GM12878 (cell line): ENCODE data around the gene TARDBP. TPM values are rescaled to one million over a fixed set of nuclear protein-coding genes. Genes with fewer than 3 reads are reported as not detected.
A peak's percentile ranks its signal among the peaks of the same experiment; 100 is the strongest.
"Not testable (repeated sequence)": the region's sequence is repeated elsewhere in the genome, so short reads cannot be mapped to it uniquely, and the experiment has no call there.

ENCODE experiments used
- ATAC-seq: fragments of 200-7000 bp; cut with Tn5 transposase; 3 replicates; pipeline ENCODE4 v1.9.1; 2020; ENCODE audit warnings: mild to moderate bottlenecking, moderate library complexity
- BruUV-seq: library from RNA; stranded (reverse); fragments of 400-500 nt; replicated peaks from 2 replicates; lab custom pipeline; 2021; lab: Mats Ljungman, UMichigan
- CTCF ChIA-PET: fragments of 300-600 bp; sonication (Branson Sonifier 250); formaldehyde crosslinking; extraction: SDS; loops from one replicate; lab custom pipeline; 2021; ENCODE audit warnings: inconsistent platforms; lab: Yijun Ruan, JAX
- POLR2A ChIA-PET: fragments of 350-600 bp; formaldehyde crosslinking; extraction: SDS; loops from one replicate; lab custom pipeline; 2021; ENCODE audit warnings: inconsistent platforms; lab: Charles Lee
- RAD21 ChIA-PET: fragments of 300-600 bp; sonication (Branson Sonifier 250); formaldehyde crosslinking; loops from one replicate; lab custom pipeline; 2023; ENCODE audit warnings: antibody characterized with exemption; ENCODE audit not compliant: unreplicated experiment; lab: Charles Lee
- SMC1A ChIA-PET: fragments of 300-600 bp; sonication (Branson Sonifier 250); formaldehyde crosslinking; loops from one replicate; lab custom pipeline; 2023; ENCODE audit not compliant: unreplicated experiment, uncharacterized antibody; lab: Charles Lee
- DNase-seq: peaks from one replicate; pipeline ENCODE4 v3.0.0-alpha.2; 2011; ENCODE audit warnings: low read depth, low spot score
- FAIRE-seq: peaks from 3 replicates; lab custom pipeline; 2011; peaks lifted over from hg19 to GRCh38; lab: Jason Lieb, UNC
- H2AFZ ChIP-seq: 2 replicates; pipeline ENCODE4 v1.6.0; 2011; ENCODE audit warnings: low read depth, low read length, control low read depth; ENCODE audit not compliant: control insufficient read depth
- H3K27ac ChIP-seq: 2 replicates; pipeline ENCODE4 v1.5.1; 2011; ENCODE audit warnings: control low read depth; ENCODE audit not compliant: control insufficient read depth, insufficient read depth
- H3K27me3 ChIP-seq, 2 experiments: replicated peaks in 1 of 2; 2 replicates each; pipeline versions ENCODE4 v1.6.0 to v1.6.1; 2011; ENCODE audit warnings: low read length in 1 of 2; ENCODE audit not compliant: control insufficient read depth in 2 of 2, insufficient read depth in 2 of 2
- H3K36me3 ChIP-seq, 2 experiments: 2 replicates each; pipeline ENCODE4 v1.5.1; 2011; ENCODE audit warnings: low read length in 1 of 2; ENCODE audit not compliant: control insufficient read depth in 2 of 2, insufficient read depth in 2 of 2
- H3K4me1 ChIP-seq: 2 replicates; pipeline ENCODE4 v1.6.1; 2011; ENCODE audit warnings: mild to moderate bottlenecking, low read length, moderate library complexity, mixed read lengths; ENCODE audit not compliant: control insufficient read depth, insufficient read depth
- H3K4me2 ChIP-seq: 2 replicates; pipeline ENCODE4 v1.6.0; 2011; ENCODE audit warnings: control low read depth; ENCODE audit not compliant: control insufficient read depth, insufficient read depth
- H3K4me3 ChIP-seq: fragments of 200-600 bp; sonication (generic); 2 replicates; pipeline ENCODE4 v1.5.1; 2016
- H3K79me2 ChIP-seq: 2 replicates; pipeline ENCODE4 v1.6.0; 2011; ENCODE audit warnings: low read length; ENCODE audit not compliant: control insufficient read depth, insufficient read depth
- H3K9ac ChIP-seq: 2 replicates; pipeline ENCODE4 v1.8.0; 2011; ENCODE audit warnings: low read length, control low read depth, mixed read lengths; ENCODE audit not compliant: control insufficient read depth, insufficient read depth
- H3K9me3 ChIP-seq: replicated peaks from 3 replicates; pipeline ENCODE4 v1.5.1; 2011; ENCODE audit warnings: mild to moderate bottlenecking, low read length; ENCODE audit not compliant: control insufficient read depth, insufficient read depth
- H4K20me1 ChIP-seq: 2 replicates; pipeline ENCODE4 v1.6.0; 2011; ENCODE audit not compliant: control insufficient read depth, insufficient read depth
- NKRF ChIP-seq: fragments of 450-650 bp; conservative IDR thresholded peaks from 2 replicates; pipeline ENCODE4 v1.6.1; 2017; ENCODE audit warnings: mild to moderate bottlenecking, moderate library complexity
- WGBS: methylation state at CpG from one replicate; pipeline ENCODE4 v1.1.6; 2016; ENCODE audit warnings: low lambda C conversion rate; ENCODE audit not compliant: insufficient replicate concordance, insufficient coverage; ENCODE audit errors: missing lambda C conversion rate; 5-methylcytosine and 5-hydroxymethylcytosine counted together
- in situ Hi-C: fragments of 300-500 bp; cut with MboI; formaldehyde crosslinking; loops from 9 replicates; pipeline ENCODE4 v1.14.3; 2018; ENCODE audit warnings: mixed read lengths
- intact Hi-C: fragments of 100-400 bp; cut with micrococcal nuclease; formaldehyde crosslinking; loops from one replicate; pipeline ENCODE4 v1.14.2; 2022; ENCODE audit not compliant: unreplicated experiment
- polyA plus RNA-seq, 11 experiments: library from polyadenylated mRNA; depleted of rRNA in 4 of 11; unstranded in 6 of 11; stranded (reverse) in 5 of 11; fragments of >200 nt; fragmentation: Nextera tagmentation in 4 of 11; fragmentation: Illumina TruSeq in 1 of 11; extraction: Ambion mirVana in 4 of 11; extraction: Trizol in 1 of 11; gene quantifications; 1 replicate in 1 of 11; 2 replicates in 10 of 11; pipeline versions ENCODE4 v1.2.1 to v1.2.3, GENCODE V29; 2011 to 2016; ENCODE audit warnings: inconsistent platforms in 2 of 11, missing spikeins in 2 of 11, low read depth in 1 of 11
- total RNA-seq, 4 experiments: library from RNA; depleted of rRNA in 3 of 4; stranded (reverse); fragments of >200 nt in 3 of 4; fragmentation: Illumina TruSeq in 1 of 4; extraction: Trizol in 1 of 4; gene quantifications; 2 replicates each; pipeline versions ENCODE4 v1.2.1 to v1.2.3, GENCODE V29; 2013 to 2021
- TF ChIP-seq, protein P1 (sequence below): fragments of 450-650 bp; IDR thresholded peaks from 2 replicates; pipeline ENCODE4 v1.6.1; 2017; ENCODE audit warnings: mild to moderate bottlenecking

The TARDBP gene
- total and polyA plus RNA-seq, 10 of the 15 experiments (the other 5 are each of a cell fraction or from before 2014, with no cell fraction given): 55.6 to 318 (median 192) TPM

DNA sequence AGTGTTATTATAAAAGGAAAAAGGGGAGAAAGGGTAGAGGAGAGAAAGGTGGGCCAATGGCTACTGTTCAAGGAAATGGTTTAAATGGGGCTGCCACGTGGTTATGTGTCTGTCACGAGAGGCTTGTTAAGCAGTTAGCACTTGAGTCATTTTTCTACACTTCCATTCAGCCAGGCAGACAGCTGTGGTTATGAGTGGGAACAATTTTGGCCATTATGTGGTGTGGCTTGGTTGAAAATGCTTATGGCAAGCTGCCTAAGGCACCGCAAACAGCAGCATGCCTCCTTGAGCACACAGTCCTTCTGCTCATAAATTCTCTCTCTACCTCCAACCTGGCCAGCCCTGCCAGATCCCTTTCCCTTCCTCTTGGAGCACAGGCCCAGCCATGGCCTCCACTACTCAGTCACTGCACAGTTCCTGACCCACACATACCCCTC is 50.5 kb downstream of the TARDBP start (continued):
- peak; percentile 52; the same call in 1 of the 2 replicates for TF ChIP-seq NKRF

DNA sequence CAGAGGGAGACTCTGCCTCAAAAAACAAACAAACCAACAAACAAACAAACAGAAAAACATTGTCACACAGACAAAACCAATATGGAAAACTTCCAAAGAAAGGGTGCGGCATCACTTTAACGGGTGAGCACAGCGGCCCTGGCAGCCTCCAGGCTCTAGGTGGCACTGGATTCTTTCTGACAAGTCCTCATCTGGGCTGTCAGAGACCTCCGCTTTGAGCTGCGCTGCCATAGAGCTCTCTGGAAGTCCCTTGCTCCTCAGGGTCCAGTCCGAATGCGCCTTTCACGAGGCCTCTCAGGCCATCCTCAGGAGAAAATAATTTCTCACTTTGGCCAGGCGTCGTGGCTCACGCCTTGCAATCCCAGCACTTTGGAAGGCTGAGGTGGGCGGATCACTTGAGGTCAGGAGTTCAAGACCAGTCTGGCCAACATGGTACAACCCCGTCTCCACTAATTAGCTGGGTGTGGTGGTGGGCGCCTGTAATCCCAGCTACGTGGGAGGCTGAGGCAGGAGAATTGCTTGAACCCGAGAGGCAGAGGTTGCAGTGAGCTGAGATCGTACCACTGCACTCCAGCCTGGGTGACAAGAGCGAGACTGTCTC is 51.6 kb downstream of the TARDBP start:
- SMC1A ChIA-PET: interaction anchor here (1.5 to 3.8 kb wide), 3 partner anchors 26 to 31 kb away, joined by 3 to 25 read pairs (median 9); no protein-coding TSS in a partner anchor
- intact Hi-C loops: not testable (repeated sequence)
- 95% methylated on average over 16 of the region's 18 CpGs for WGBS

More for the DNA sequence above, 51.6 kb downstream of the TARDBP start:
- H3K4me2 ChIP-seq, H3K27ac ChIP-seq, H4K20me1 ChIP-seq, BruUV-seq, H3K4me3 ChIP-seq, H2AFZ ChIP-seq, FAIRE-seq, in situ Hi-C loops, DNase-seq, H3K9me3 ChIP-seq, ATAC-seq, H3K9ac ChIP-seq, H3K27me3 ChIP-seq, RAD21 ChIA-PET: not testable (repeated sequence)
- ChIA-PET CTCF (interaction anchor here (1.0 to 5.1 kb wide), 4 partner anchors 9 to 556 kb away, joined by 3 to 36 read pairs (median 4); no protein-coding TSS in a partner anchor), POLR2A (interaction anchor here (0.7 kb wide), 1 partner anchor 178 kb away, joined by 4 read pairs; no protein-coding TSS in a partner anchor)
- Histone ChIP-seq H3K36me3 (peaks cover 21 to 27% of the 10 kb centered on the region in 2 experiments), H3K79me2 (peaks cover 25% of the 10 kb centered on the region), H3K4me1 (peaks cover 26% of the 10 kb centered on the region)
- TF ChIP-seq, protein P1, sequence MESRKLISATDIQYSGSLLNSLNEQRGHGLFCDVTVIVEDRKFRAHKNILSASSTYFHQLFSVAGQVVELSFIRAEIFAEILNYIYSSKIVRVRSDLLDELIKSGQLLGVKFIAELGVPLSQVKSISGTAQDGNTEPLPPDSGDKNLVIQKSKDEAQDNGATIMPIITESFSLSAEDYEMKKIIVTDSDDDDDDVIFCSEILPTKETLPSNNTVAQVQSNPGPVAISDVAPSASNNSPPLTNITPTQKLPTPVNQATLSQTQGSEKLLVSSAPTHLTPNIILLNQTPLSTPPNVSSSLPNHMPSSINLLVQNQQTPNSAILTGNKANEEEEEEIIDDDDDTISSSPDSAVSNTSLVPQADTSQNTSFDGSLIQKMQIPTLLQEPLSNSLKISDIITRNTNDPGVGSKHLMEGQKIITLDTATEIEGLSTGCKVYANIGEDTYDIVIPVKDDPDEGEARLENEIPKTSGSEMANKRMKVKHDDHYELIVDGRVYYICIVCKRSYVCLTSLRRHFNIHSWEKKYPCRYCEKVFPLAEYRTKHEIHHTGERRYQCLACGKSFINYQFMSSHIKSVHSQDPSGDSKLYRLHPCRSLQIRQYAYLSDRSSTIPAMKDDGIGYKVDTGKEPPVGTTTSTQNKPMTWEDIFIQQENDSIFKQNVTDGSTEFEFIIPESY: 0 out of 2 replicates have a peak, but pooled peaks have one; percentile 19
